MM.1S (cell line): ENCODE measurements around the gene SCAP.

Experiments used
- DNase-seq: peaks from one replicate; pipeline ENCODE4 v3.0.0-alpha.2; 2015
- H2AFZ ChIP-seq: fragments of 300-600 bp; sonication (generic); 2 replicates; pipeline ENCODE4 v1.6.0; 2016; ENCODE audit warnings: antibody characterized with exemption, low read length
- H3F3A ChIP-seq: fragments of 300-600 bp; sonication (generic); 2 replicates; pipeline ENCODE4 v1.6.1; 2016; ENCODE audit warnings: mild to moderate bottlenecking, antibody characterized with exemption, low read length, moderate library complexity, mixed read lengths; ENCODE audit not compliant: insufficient read depth
- H3K27ac ChIP-seq: fragments of 300-600 bp; sonication (generic); 2 replicates; pipeline ENCODE4 v1.5.1; 2016; ENCODE audit warnings: mild to moderate bottlenecking, low read length
- H3K27me3 ChIP-seq: fragments of 300-600 bp; sonication (generic); replicated peaks from 2 replicates; pipeline ENCODE4 v1.6.0; 2016; ENCODE audit warnings: low read length; ENCODE audit not compliant: insufficient read depth
- H3K36me3 ChIP-seq: fragments of 300-600 bp; sonication (generic); replicated peaks from 2 replicates; pipeline ENCODE4 v1.6.1; 2016; ENCODE audit warnings: mild to moderate bottlenecking, low read length, mixed read lengths; ENCODE audit not compliant: insufficient read depth
- H3K4me1 ChIP-seq: fragments of 300-600 bp; sonication (generic); 2 replicates; pipeline ENCODE4 v1.6.1; 2016; ENCODE audit warnings: low read length, mixed read lengths
- H3K4me2 ChIP-seq: fragments of 300-600 bp; sonication (generic); 2 replicates; pipeline ENCODE4 v1.6.0; 2016; ENCODE audit warnings: low read depth, low read length
- H3K4me3 ChIP-seq: fragments of 300-600 bp; sonication (generic); 2 replicates; pipeline ENCODE4 v1.5.1; 2016; ENCODE audit warnings: low read length, mixed read lengths
- H3K79me2 ChIP-seq: fragments of 300-600 bp; sonication (generic); 2 replicates; pipeline ENCODE4 v1.6.1; 2016; ENCODE audit warnings: mixed run types, low read length, mixed read lengths
- H3K9ac ChIP-seq: fragments of 300-600 bp; sonication (generic); 2 replicates; pipeline ENCODE4 v1.6.1; 2016; ENCODE audit warnings: low read length, mixed read lengths
- H3K9me2 ChIP-seq: fragments of 300-600 bp; sonication (generic); replicated peaks from 2 replicates; pipeline ENCODE4 v1.6.1; 2016; ENCODE audit warnings: mild to moderate bottlenecking, low read length, mixed read lengths; ENCODE audit not compliant: insufficient read depth
- H3K9me3 ChIP-seq: fragments of 300-600 bp; sonication (generic); replicated peaks from 2 replicates; pipeline ENCODE4 v1.6.1; 2016; ENCODE audit warnings: mild to moderate bottlenecking, low read length, mixed read lengths; ENCODE audit not compliant: insufficient read depth
- H4K20me1 ChIP-seq: fragments of 300-600 bp; sonication (generic); 2 replicates; pipeline ENCODE4 v1.6.1; 2016; ENCODE audit warnings: mild to moderate bottlenecking, low read length, moderate library complexity, mixed read lengths; ENCODE audit not compliant: insufficient read depth
- CTCF ChIP-seq: fragments of 300-600 bp; sonication (generic); IDR thresholded peaks from 2 replicates; pipeline ENCODE4 v1.5.1; 2016; ENCODE audit warnings: antibody characterized with exemption, low read length, mixed read lengths
- EZH2 ChIP-seq: fragments of 300-600 bp; sonication (generic); optimal IDR thresholded peaks from 2 replicates; pipeline ENCODE3; 2017; ENCODE audit warnings: low read depth, mild to moderate bottlenecking, antibody characterized with exemption, low read length, mixed read lengths
- EZH2phosphoT487 ChIP-seq: fragments of 300-600 bp; sonication (generic); IDR thresholded peaks from 2 replicates; pipeline ENCODE4 v1.6.1; 2018; ENCODE audit warnings: antibody characterized with exemption, low read length

Gene SCAP

DNA sequence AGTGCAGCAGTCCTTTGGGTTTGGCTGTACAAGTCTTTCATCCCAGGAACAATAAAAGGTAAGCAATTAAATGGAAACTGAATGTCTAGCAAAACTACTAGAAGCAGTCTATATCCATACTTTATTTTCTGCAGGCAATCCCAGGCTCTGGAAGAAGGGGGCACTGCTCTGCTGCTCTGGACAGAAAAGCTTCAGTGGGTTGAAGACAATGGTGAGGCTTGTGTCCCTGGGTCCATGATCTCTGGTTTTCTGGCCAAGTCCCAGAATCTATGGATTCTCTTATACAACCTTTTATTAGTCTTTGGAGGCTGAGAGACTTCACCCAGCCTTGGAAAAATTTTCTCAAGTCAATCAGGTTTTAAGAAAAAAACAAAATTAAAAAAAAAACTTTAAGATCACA is 35.6 kb downstream of the SCAP start:
- no peak overlapping the region for H3K4me2 ChIP-seq
- H3K27ac ChIP-seq: no peak overlapping the region
- no peak for TF ChIP-seq CTCF
- TF ChIP-seq EZH2phosphoT487: no peak
- no peak for TF ChIP-seq EZH2
- H3K27me3 ChIP-seq: no peaks in the 10 kb centered on the region
- peaks cover 7% of the 10 kb centered on the region for H3K79me2 ChIP-seq
- H3K36me3 ChIP-seq: peaks cover 3% of the 10 kb centered on the region; the same call in 1 of the 2 replicates
- H2AFZ ChIP-seq: no peak overlapping the region
- H3K9me2 ChIP-seq: no peaks in the 10 kb centered on the region
- H3F3A ChIP-seq: no peaks in the 10 kb centered on the region
- H3K4me3 ChIP-seq: no peak overlapping the region
- no peaks in the 10 kb centered on the region for H4K20me1 ChIP-seq
- no peak overlapping the region for H3K9ac ChIP-seq
- DNase-seq: no peak
- no peaks in the 10 kb centered on the region for H3K9me3 ChIP-seq
- no peaks in the 10 kb centered on the region for H3K4me1 ChIP-seq

GRCh38 chr3:47436180-47436579 is 39.6 kb downstream of the SCAP start:
- H3K9ac ChIP-seq: no peak overlapping the region
- no peak overlapping the region for H3K4me3 ChIP-seq
- TF ChIP-seq CTCF: no peak
- TF ChIP-seq EZH2: no peak
- no peak for TF ChIP-seq EZH2phosphoT487
- H3F3A ChIP-seq: no peaks in the 10 kb centered on the region
- no peaks in the 10 kb centered on the region for H3K27me3 ChIP-seq
- no peaks in the 10 kb centered on the region for H4K20me1 ChIP-seq
- H2AFZ ChIP-seq: no peak overlapping the region
- H3K79me2 ChIP-seq: no peaks in the 10 kb centered on the region
- no peak overlapping the region for H3K4me2 ChIP-seq
- H3K36me3 ChIP-seq: no peaks in the 10 kb centered on the region
- no peak overlapping the region for H3K27ac ChIP-seq
- no peak for DNase-seq
- no peaks in the 10 kb centered on the region for H3K9me3 ChIP-seq
- no peaks in the 10 kb centered on the region for H3K9me2 ChIP-seq
- H3K4me1 ChIP-seq: 0 out of 2 replicates have a peak, but pooled peaks cover 3% of the 10 kb centered on the region

DNA sequence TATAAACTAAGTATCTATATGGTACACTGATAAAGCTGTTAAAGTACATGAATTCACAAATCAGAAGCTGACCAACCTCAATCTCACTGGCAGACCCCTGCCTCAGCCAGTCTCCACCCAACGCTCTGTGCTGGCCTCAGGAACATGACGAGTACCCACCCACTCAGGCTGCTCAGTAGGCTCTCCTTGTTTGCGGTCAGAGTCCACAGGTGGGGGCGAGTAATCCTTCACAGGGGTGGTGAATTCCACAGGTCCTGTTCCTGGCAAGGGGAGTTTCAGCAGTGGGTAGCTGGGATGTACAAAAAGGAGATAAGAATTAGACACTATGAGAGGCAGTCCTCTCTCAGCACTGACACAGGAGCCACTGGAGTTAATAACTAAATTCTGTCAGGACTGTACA is 40.9 kb downstream of the SCAP start:
- Histone ChIP-seq H3K4me3 (no peak overlapping the region), H3K9me2 (no peaks in the 10 kb centered on the region), H3K27ac (no peak overlapping the region), H3K27me3 (no peaks in the 10 kb centered on the region), H3K79me2 (no peaks in the 10 kb centered on the region), H2AFZ (no peak overlapping the region), H3K9ac (no peak overlapping the region), H3K36me3 (no peaks in the 10 kb centered on the region), H3K4me2 (no peak overlapping the region), H3K9me3 (no peaks in the 10 kb centered on the region), H3F3A (no peaks in the 10 kb centered on the region), H4K20me1 (no peaks in the 10 kb centered on the region), H3K4me1 (0 out of 2 replicates have a peak, but pooled peaks cover 3% of the 10 kb centered on the region)
- TF ChIP-seq EZH2: no peak
- no peak for TF ChIP-seq EZH2phosphoT487
- TF ChIP-seq CTCF: no peak
- no peak for DNase-seq

- no peak for DNase-seq
- H3K4me3 ChIP-seq: no peak overlapping the region
- H3K36me3 ChIP-seq: no peaks in the 10 kb centered on the region
- H4K20me1 ChIP-seq: no peaks in the 10 kb centered on the region
- TF ChIP-seq EZH2: no peak
- TF ChIP-seq CTCF: no peak
- no peak for TF ChIP-seq EZH2phosphoT487
- H3K79me2 ChIP-seq: no peaks in the 10 kb centered on the region
- H2AFZ ChIP-seq: no peak overlapping the region
- H3K4me1 ChIP-seq: 0 out of 2 replicates have a peak, but pooled peaks cover 3% of the 10 kb centered on the region
- no peaks in the 10 kb centered on the region for H3K27me3 ChIP-seq
- H3K9me2 ChIP-seq: no peaks in the 10 kb centered on the region
- H3F3A ChIP-seq: no peaks in the 10 kb centered on the region
- H3K9me3 ChIP-seq: no peaks in the 10 kb centered on the region
- no peak overlapping the region for H3K9ac ChIP-seq
- H3K27ac ChIP-seq: no peak overlapping the region
- no peak overlapping the region for H3K4me2 ChIP-seq
Observed at GRCh38 chr3:47433796-47434195, 41.9 kb downstream of the SCAP start.
